HL-60 (cell line): ENCODE results near the gene ESR2. TPM values are rescaled to one million over a fixed set of nuclear protein-coding genes. Genes with fewer than 3 reads are reported as not detected.

Source experiments
- DNase-seq, 2 experiments: peaks; one replicate each; pipeline ENCODE4 v3.0.0-alpha.2; 2010 to 2020; ENCODE audit warnings: low read depth in 1 of 2, low spot score in 1 of 2
- H3K27ac ChIP-seq: fragments of 250-450 bp; sonication (Bioruptor Pico); replicated peaks from 2 replicates; pipeline ENCODE4 v1.5.1; 2020; ENCODE audit warnings: mild to moderate bottlenecking, moderate library complexity
- H3K27me3 ChIP-seq: fragments of 250-450 bp; sonication (Bioruptor Pico); 2 replicates; pipeline ENCODE4 v1.5.1; 2021; ENCODE audit warnings: mild to moderate bottlenecking, moderate library complexity; ENCODE audit not compliant: insufficient read depth, poor library complexity, severe bottlenecking
- H3K4me3 ChIP-seq: replicated peaks from 2 replicates; pipeline ENCODE4 v1.5.1; 2011; ENCODE audit warnings: mild to moderate bottlenecking, control low read depth, low read length; ENCODE audit not compliant: insufficient read depth
- SPI1 ChIP-seq: IDR thresholded peaks from 2 replicates; pipeline ENCODE4 v1.6.1; 2012; ENCODE audit warnings: low read depth, mild to moderate bottlenecking, borderline replicate concordance
- microRNA-seq: library from miRNA; unstranded; fragments of <30 nt; microRNA quantifications from one replicate; pipeline ENCODE4, GENCODE V29; 2018

Gene ESR2

GRCh38 chr14:64035143-64035542, 259.0 kb downstream of the ESR2 start:
- no peak overlapping the region for H3K4me3 ChIP-seq
- H3K27ac ChIP-seq, result no peak overlapping the region
- H3K27me3 ChIP-seq, result no peaks in the 10 kb centered on the region
- no peak for DNase-seq
- TF ChIP-seq SPI1, result no peak

Small RNA genes within 50 kb of the gene (microRNA-seq; reads per million reads assigned to microRNA genes)
- not detected for gene MIR548H1
